ENCODE data around the gene CYGB.

DNA sequence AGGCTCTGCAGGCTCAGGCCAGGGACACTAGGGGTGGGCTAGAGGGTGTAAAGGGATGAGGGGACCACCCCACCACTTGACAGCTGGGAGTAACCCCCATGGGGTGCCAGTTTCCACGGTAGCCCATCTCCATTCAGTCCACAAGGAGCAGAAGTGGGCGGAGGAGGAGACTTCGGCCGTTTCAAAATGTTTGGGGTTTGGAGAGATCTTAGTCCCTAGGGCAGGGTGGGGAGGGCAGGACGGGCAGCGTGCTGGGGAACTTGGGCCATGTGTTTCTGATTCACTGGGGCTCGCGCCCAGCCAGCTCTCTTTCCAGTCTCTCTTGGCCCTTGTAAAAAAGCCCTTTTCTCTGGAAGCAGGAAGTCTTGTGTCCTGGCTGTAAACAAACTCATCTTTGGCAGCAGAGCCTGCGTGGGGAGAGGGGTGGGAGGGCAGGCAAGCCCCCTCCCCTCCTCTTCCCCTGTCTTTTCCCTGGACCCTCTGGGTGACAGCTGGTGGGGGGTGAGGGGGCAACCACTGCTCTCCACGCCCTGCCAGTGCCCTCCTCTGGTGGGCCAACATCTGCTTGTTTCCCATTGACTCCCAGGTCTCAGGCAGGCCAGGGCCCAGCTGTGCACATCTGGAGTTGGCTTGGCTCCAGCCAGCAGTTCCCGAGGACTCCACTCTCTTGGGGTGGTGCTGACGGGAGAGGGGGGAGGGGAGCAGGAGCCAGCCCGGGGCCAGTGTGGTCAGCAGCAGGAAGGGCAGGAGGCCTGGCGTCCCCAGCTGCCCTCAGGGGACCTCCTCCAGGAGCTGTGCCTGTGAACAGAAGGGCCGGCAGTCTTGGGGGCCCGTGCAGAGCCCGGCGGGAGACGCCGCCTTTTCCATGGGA, 8.1 kb downstream of the CYGB start:
- TF ChIP-seq, protein P1, sequence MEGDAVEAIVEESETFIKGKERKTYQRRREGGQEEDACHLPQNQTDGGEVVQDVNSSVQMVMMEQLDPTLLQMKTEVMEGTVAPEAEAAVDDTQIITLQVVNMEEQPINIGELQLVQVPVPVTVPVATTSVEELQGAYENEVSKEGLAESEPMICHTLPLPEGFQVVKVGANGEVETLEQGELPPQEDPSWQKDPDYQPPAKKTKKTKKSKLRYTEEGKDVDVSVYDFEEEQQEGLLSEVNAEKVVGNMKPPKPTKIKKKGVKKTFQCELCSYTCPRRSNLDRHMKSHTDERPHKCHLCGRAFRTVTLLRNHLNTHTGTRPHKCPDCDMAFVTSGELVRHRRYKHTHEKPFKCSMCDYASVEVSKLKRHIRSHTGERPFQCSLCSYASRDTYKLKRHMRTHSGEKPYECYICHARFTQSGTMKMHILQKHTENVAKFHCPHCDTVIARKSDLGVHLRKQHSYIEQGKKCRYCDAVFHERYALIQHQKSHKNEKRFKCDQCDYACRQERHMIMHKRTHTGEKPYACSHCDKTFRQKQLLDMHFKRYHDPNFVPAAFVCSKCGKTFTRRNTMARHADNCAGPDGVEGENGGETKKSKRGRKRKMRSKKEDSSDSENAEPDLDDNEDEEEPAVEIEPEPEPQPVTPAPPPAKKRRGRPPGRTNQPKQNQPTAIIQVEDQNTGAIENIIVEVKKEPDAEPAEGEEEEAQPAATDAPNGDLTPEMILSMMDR (IDR thresholded peaks at IDR 0.05; ENCODE audit: low read depth, low read length, poor library complexity, severe bottlenecking) = peak; percentile 16
- TF ChIP-seq EZH2phosphoT487 (IDR thresholded peaks at IDR 0.05; ENCODE audit: borderline replicate concordance, low read length) = no peak

All from DOHH2 (cell line).